Endothelial cell of umbilical vein (primary cell): ENCODE results near the gene ZNF487. TPM values are rescaled to one million over a fixed set of nuclear protein-coding genes. Genes with fewer than 3 reads are reported as not detected.
A peak's percentile ranks its signal among the peaks of the same experiment; 100 is the strongest.

Source experiments
- BruUV-seq: library from RNA; stranded (reverse); fragments of 400-500 nt; replicated peaks from 2 replicates; lab custom pipeline; 2021; lab: Mats Ljungman, UMichigan
- CTCF ChIA-PET: fragments of 300-600, 350-600 bp; sonication (Branson Sonifier 250); formaldehyde crosslinking; loops from one replicate; lab custom pipeline; 2021; ENCODE audit warnings: antibody characterized with exemption, inconsistent platforms; lab: Charles Lee
- POLR2A ChIA-PET: fragments of 300-600, 350-600 bp; sonication (Branson Sonifier 250); formaldehyde crosslinking; loops from one replicate; lab custom pipeline; 2021; ENCODE audit warnings: antibody characterized with exemption, inconsistent platforms; lab: Charles Lee
- DNase-seq: peaks from one replicate; pipeline ENCODE4 v3.0.0-alpha.2; 2011; ENCODE audit warnings: low read depth, low spot score
- FAIRE-seq: peaks from 2 replicates; lab custom pipeline; 2011; peaks lifted over from hg19 to GRCh38; lab: Jason Lieb, UNC
- H2AFZ ChIP-seq: 2 replicates; pipeline ENCODE4 v1.6.0; 2012; ENCODE audit warnings: low read depth, low read length, control low read depth, inconsistent platforms
- H3K27ac ChIP-seq: 2 replicates; pipeline ENCODE4 v1.5.1; 2011; ENCODE audit warnings: low read depth, mild to moderate bottlenecking, control low read depth, low read length, moderate library complexity; ENCODE audit not compliant: insufficient read depth
- H3K27me3 ChIP-seq, 2 experiments: 2 replicates each; pipeline versions ENCODE4 v1.6.0 to v1.6.1; 2011; ENCODE audit warnings: low read length in 2 of 2, mixed read lengths in 1 of 2; ENCODE audit not compliant: control insufficient read depth in 2 of 2, insufficient read depth in 2 of 2
- H3K36me3 ChIP-seq, 2 experiments: 2 replicates in 1 of 2; 3 replicates in 1 of 2; pipeline ENCODE4 v1.5.1; 2011; ENCODE audit warnings: low read length in 2 of 2, mild to moderate bottlenecking in 1 of 2, moderate library complexity in 1 of 2; ENCODE audit not compliant: control insufficient read depth in 2 of 2, insufficient read depth in 2 of 2; ENCODE audit errors: extremely low read depth in 1 of 2
- H3K4me1 ChIP-seq: 3 replicates; pipeline ENCODE4 v1.5.1; 2011; ENCODE audit warnings: mild to moderate bottlenecking, low read length; ENCODE audit not compliant: control insufficient read depth, insufficient read depth; ENCODE audit errors: extremely low read depth
- H3K4me2 ChIP-seq: 2 replicates; pipeline ENCODE4 v1.6.1; 2011; ENCODE audit warnings: low read length, control low read depth, mixed read lengths; ENCODE audit not compliant: insufficient read depth
- H3K4me3 ChIP-seq, 3 experiments: fragments of 200-600 bp in 1 of 3; sonication (generic), shearing (Covaris generic) in 1 of 3; replicated peaks in 1 of 3; 2 replicates each; pipeline ENCODE4 v1.5.1; 2011 to 2016; ENCODE audit warnings: control low read depth in 3 of 3, low read length in 3 of 3, mild to moderate bottlenecking in 2 of 3, inconsistent platforms in 1 of 3, low read depth in 1 of 3, moderate library complexity in 1 of 3; ENCODE audit not compliant: insufficient read depth in 1 of 3
- H3K79me2 ChIP-seq: 2 replicates; pipeline ENCODE4 v1.6.0; 2012; ENCODE audit warnings: low read length, inconsistent platforms; ENCODE audit not compliant: control insufficient read depth, insufficient read depth
- H3K9ac ChIP-seq: replicated peaks from 2 replicates; pipeline ENCODE3; 2011; ENCODE audit warnings: low read length, control low read depth; ENCODE audit not compliant: insufficient read depth; ENCODE audit errors: extremely low read depth
- H3K9me1 ChIP-seq: replicated peaks from 3 replicates; pipeline ENCODE4 v1.6.0; 2011; ENCODE audit warnings: mild to moderate bottlenecking, low read length; ENCODE audit not compliant: control insufficient read depth, insufficient read depth; ENCODE audit errors: extremely low read depth
- H3K9me3 ChIP-seq: replicated peaks from 2 replicates; pipeline ENCODE4 v1.5.1; 2012; ENCODE audit warnings: low read length, inconsistent platforms; ENCODE audit not compliant: control insufficient read depth, insufficient read depth
- H4K20me1 ChIP-seq: replicated peaks from 2 replicates; pipeline ENCODE3; 2011; ENCODE audit warnings: mild to moderate bottlenecking, low read length; ENCODE audit not compliant: control insufficient read depth, insufficient read depth; ENCODE audit errors: extremely low read depth
- CTCF ChIP-seq, 2 donors: IDR thresholded peaks; 1 replicate in 1 of 2; 2 replicates in 1 of 2; pipeline ENCODE4 v1.5.1; 2011; ENCODE audit warnings: low read length in 2 of 2, mild to moderate bottlenecking in 2 of 2, moderate library complexity in 2 of 2, control low read depth in 1 of 2, inconsistent platforms in 1 of 2, low read depth in 1 of 2; ENCODE audit not compliant: insufficient read depth in 1 of 2; ENCODE audit errors: extremely low read depth in 1 of 2
- EZH2 ChIP-seq: IDR thresholded peaks from 2 replicates; pipeline ENCODE4 v1.6.1; 2012; ENCODE audit warnings: borderline replicate concordance, low read depth, mild to moderate bottlenecking, moderate library complexity, low read length, inconsistent platforms; ENCODE audit not compliant: severe bottlenecking
- FOS ChIP-seq: IDR thresholded peaks from 2 replicates; pipeline ENCODE4 v1.6.1; 2011; ENCODE audit warnings: mild to moderate bottlenecking, low read length, moderate library complexity, borderline replicate concordance; ENCODE audit not compliant: insufficient read depth
- GATA2 ChIP-seq: IDR thresholded peaks from 2 replicates; pipeline ENCODE4 v1.7.0; 2011; ENCODE audit warnings: low read depth, mild to moderate bottlenecking, moderate library complexity, mixed read lengths, low read length; ENCODE audit not compliant: insufficient read length, insufficient read depth
- JUN ChIP-seq: IDR thresholded peaks from 2 replicates; pipeline ENCODE4 v1.6.1; 2011; ENCODE audit warnings: borderline replicate concordance, low read depth; ENCODE audit not compliant: insufficient read length, insufficient read depth
- MYC ChIP-seq: IDR thresholded peaks from one replicate; pipeline ENCODE4 v1.6.1; 2011; ENCODE audit warnings: mild to moderate bottlenecking, low read depth, low read length
- POLR2A ChIP-seq: IDR thresholded peaks from 2 replicates; pipeline ENCODE4 v1.6.1; 2012; ENCODE audit warnings: low read depth, mild to moderate bottlenecking, control low read depth, low read length
- POLR2AphosphoS5 ChIP-seq: IDR thresholded peaks from 2 replicates; pipeline ENCODE4 v1.6.1; 2012; ENCODE audit warnings: low read depth, mild to moderate bottlenecking, control low read depth, low read length, moderate library complexity; ENCODE audit not compliant: insufficient read depth
- dilution Hi-C: fragments of 300-500 bp; cut with MboI; formaldehyde crosslinking; loops from one replicate; pipeline ENCODE4 v1.15.0; 2019; ENCODE audit warnings: low sequenced_read_pairs; ENCODE audit not compliant: extremely low pct_ligation_motif_present
- intact Hi-C: fragments of 100-400 bp; cut with micrococcal nuclease; formaldehyde crosslinking; loops from one replicate; pipeline ENCODE4 v1.10.0; 2022
- polyA plus RNA-seq, 4 experiments: library from polyadenylated mRNA; depleted of rRNA in 3 of 4; stranded (reverse) in 3 of 4; unstranded in 1 of 4; fragments of >200 nt; gene quantifications; 2 replicates each; pipeline versions ENCODE4 v1.2.1 to v1.2.3, GENCODE V29; 2011 to 2012; ENCODE audit warnings: missing spikeins in 1 of 4
- total RNA-seq: library from RNA; stranded (reverse); gene quantifications from 2 replicates; pipeline ENCODE4 v1.2.3, GENCODE V29; 2021
- TF ChIP-seq, protein P1 (sequence below): IDR thresholded peaks from 2 replicates; pipeline ENCODE4 v1.6.1; 2011; ENCODE audit not compliant: insufficient read depth, insufficient read length

The ZNF487 gene
- total and polyA plus RNA-seq, 2 donors (not counting 3 experiments of a cell fraction or from before 2014, with no cell fraction given) = 2.1 to 2.6 TPM

DNA sequence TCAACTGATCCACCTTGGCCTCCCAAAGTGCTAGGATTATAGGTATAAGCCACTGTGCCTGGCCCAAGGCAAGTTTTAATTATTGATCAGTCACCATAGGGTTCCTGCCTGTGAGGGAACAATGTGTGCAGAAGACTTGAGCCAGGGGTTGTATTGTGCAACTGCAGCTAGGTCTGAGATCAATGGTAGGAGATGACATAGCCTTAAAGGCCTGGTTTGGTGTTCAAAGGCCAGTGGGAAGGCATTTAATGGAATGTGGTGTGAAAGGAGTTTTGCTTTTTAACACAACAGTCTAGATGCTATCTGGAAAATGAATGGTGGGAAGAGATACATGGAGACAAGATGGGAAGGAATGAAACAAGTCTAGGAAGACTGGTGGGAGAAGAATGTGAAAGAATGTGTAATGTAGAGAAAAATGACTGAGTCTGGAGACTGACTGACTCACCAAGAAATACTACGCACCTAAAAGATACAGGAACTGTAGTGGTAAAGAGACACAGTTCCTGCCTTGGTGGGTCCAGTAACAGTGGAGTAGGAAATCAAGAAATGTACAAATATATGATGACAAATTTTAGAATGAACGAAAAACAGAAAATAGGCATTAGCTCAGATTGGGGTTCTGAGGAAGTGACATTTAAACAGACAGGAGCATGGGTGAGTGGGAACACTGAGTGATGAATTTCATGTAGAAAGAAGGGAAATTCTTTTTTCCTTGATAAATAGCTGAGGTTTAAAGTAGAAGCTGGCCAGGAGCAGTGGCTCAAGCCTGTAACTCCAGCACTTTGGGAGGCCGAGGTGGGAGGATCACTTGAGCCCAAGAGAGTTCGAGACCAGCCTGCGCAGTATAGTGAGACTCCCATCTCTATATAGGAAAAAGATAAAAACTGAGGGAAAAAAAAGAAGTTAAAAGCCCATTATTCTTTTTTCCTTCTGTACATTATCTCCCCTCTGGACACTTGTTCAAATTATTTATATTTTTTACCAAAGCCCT is 37.3 kb upstream of the ZNF487 start:
- H3K4me3 ChIP-seq = no peak overlapping the region
- no peaks in the 10 kb centered on the region for H3K9me3 ChIP-seq
- DNase-seq (no peak), FAIRE-seq (peak; percentile 8)
- ChIA-PET CTCF (interaction anchor here (0.5 to 0.7 kb wide), 2 partner anchors 9 to 228 kb away, joined by 3 to 4 read pairs; no protein-coding TSS in a partner anchor), POLR2A (no interaction called here)
- no peak overlapping the region for H2AFZ ChIP-seq
- H4K20me1 ChIP-seq = peaks cover 10% of the 10 kb centered on the region
- no peak overlapping the region for H3K9ac ChIP-seq
- no peaks in the 10 kb centered on the region for H3K9me1 ChIP-seq
- TF ChIP-seq JUN (no peak), MYC (no peak), EZH2 (no peak), GATA2 (no peak), POLR2A (no peak), POLR2AphosphoS5 (no peak), CTCF (IDR thresholded peaks at IDR 0.05; ENCODE audit: extremely low read depth in 1 of 2, insufficient read depth in 1 of 2, low read depth in 1 of 2, low read length in 2 of 2) (no peak), FOS (no peak)
- TF ChIP-seq, protein P1, sequence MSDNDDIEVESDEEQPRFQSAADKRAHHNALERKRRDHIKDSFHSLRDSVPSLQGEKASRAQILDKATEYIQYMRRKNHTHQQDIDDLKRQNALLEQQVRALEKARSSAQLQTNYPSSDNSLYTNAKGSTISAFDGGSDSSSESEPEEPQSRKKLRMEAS = no peak
- intact Hi-C loops (no loop called here), dilution Hi-C loops (no loop called here)
- no TSS peak for BruUV-seq
- no peaks in the 10 kb centered on the region for H3K27me3 ChIP-seq
- peak overlapping the region; percentile 9 for H3K27ac ChIP-seq
- peaks cover 93% of the 10 kb centered on the region for H3K79me2 ChIP-seq
- no peak overlapping the region for H3K4me2 ChIP-seq
- H3K36me3 ChIP-seq = peaks cover 0 to 2% of the 10 kb centered on the region in 2 experiments
- H3K4me1 ChIP-seq = peaks cover 50% of the 10 kb centered on the region
